WTC11 (cell line): Measurements from ENCODE around the gene SGCD. TPM values are rescaled to one million over a fixed set of nuclear protein-coding genes. Genes with fewer than 3 reads are reported as not detected.

Experiments used
- ATAC-seq: fragments of 200-7000 bp; cut with Tn5 transposase; 2 replicates; pipeline ENCODE4 v1.10.0; 2021; ENCODE audit warnings: mild to moderate bottlenecking, moderate library complexity
- CTCF ChIA-PET: fragments of 300-600 bp; sonication (Branson Sonifier 250); formaldehyde crosslinking; loops from one replicate; lab custom pipeline; 2021; ENCODE audit warnings: antibody characterized with exemption; lab: Charles Lee
- POLR2A ChIA-PET: fragments of 350-600 bp; sonication (Branson Sonifier 250); formaldehyde crosslinking; loops from one replicate; lab custom pipeline; 2021; ENCODE audit warnings: antibody characterized with exemption; lab: Charles Lee
- DNase-seq: peaks from one replicate; pipeline ENCODE4 v3.0.0; 2021; ENCODE audit warnings: low spot score
- H3K27ac Mint-ChIP-seq: 2 replicates; pipeline ENCODE4 v1.8.0; 2021; ENCODE audit warnings: mixed read lengths
- H3K27me3 Mint-ChIP-seq: 2 replicates; pipeline ENCODE4 v1.8.0; 2021; ENCODE audit warnings: low read depth, mild to moderate bottlenecking, moderate library complexity, mixed read lengths
- H3K36me3 Mint-ChIP-seq: 2 replicates; pipeline ENCODE4 v1.8.0; 2021; ENCODE audit warnings: mixed read lengths
- H3K4me1 Mint-ChIP-seq: 2 replicates; pipeline ENCODE4 v1.8.0; 2022; ENCODE audit warnings: mixed read lengths
- H3K4me3 Mint-ChIP-seq: 2 replicates; pipeline ENCODE4 v1.8.0; 2021; ENCODE audit warnings: mild to moderate bottlenecking, moderate library complexity, mixed read lengths
- H3K9me3 Mint-ChIP-seq: 2 replicates; pipeline ENCODE4 v1.8.0; 2021; ENCODE audit warnings: mixed read lengths
- ATF2 ChIP-seq: sonication (generic); formaldehyde crosslinking; IDR thresholded peaks from 2 replicates; pipeline ENCODE4 v1.8.1; 2022; ENCODE audit warnings: low read depth, missing genetic modification reagents, borderline replicate concordance
- ATF6 ChIP-seq: sonication (generic); formaldehyde crosslinking; IDR thresholded peaks from 2 replicates; pipeline ENCODE4 v1.8.1; 2023; ENCODE audit warnings: mild to moderate bottlenecking, missing genetic modification reagents
- CBFB ChIP-seq: sonication (generic); formaldehyde crosslinking; IDR thresholded peaks from 2 replicates; pipeline ENCODE4 v1.8.1; 2022; ENCODE audit warnings: mild to moderate bottlenecking, low read depth, missing genetic modification reagents
- CREB1 ChIP-seq: sonication (generic); formaldehyde crosslinking; IDR thresholded peaks from 2 replicates; pipeline ENCODE4 v1.8.0; 2023; ENCODE audit warnings: mild to moderate bottlenecking, missing genetic modification reagents
- CTCF ChIP-seq: fragments of 200-600 bp; IDR thresholded peaks from 2 replicates; pipeline ENCODE4 v1.8.0; 2022; ENCODE audit warnings: antibody characterized with exemption
- ELF4 ChIP-seq: sonication (generic); formaldehyde crosslinking; IDR thresholded peaks from 2 replicates; pipeline ENCODE4 v1.8.1; 2022; ENCODE audit warnings: low read depth, mild to moderate bottlenecking, moderate library complexity, missing genetic modification reagents
- FOXJ3 ChIP-seq: sonication (generic); formaldehyde crosslinking; IDR thresholded peaks from 2 replicates; pipeline ENCODE4 v1.9.0; 2021; ENCODE audit warnings: missing genetic modification reagents, mild to moderate bottlenecking, borderline replicate concordance
- GABPB1 ChIP-seq: sonication (generic); formaldehyde crosslinking; IDR thresholded peaks from 2 replicates; pipeline ENCODE4 v1.8.1; 2023; ENCODE audit warnings: mild to moderate bottlenecking, missing genetic modification reagents
- GRHL2 ChIP-seq: fragments of 250-450 bp; sonication (Bioruptor Pico); IDR thresholded peaks from 2 replicates; pipeline ENCODE4 v1.8.0; 2022; ENCODE audit warnings: mild to moderate bottlenecking, moderate library complexity; ENCODE audit not compliant: insufficient replicate concordance, severe bottlenecking
- JAZF1 ChIP-seq: fragments of 250-450 bp; sonication (Bioruptor Pico); IDR thresholded peaks from 2 replicates; pipeline ENCODE4 v1.9.0; 2021; ENCODE audit warnings: moderate library complexity, mild to moderate bottlenecking, inconsistent platforms
- KAT7 ChIP-seq: sonication (generic); formaldehyde crosslinking; IDR thresholded peaks from 2 replicates; pipeline ENCODE4 v1.8.1; 2023; ENCODE audit warnings: missing genetic modification reagents, mild to moderate bottlenecking, borderline replicate concordance
- MLX ChIP-seq: sonication (generic); formaldehyde crosslinking; IDR thresholded peaks from 2 replicates; pipeline ENCODE4 v1.8.1; 2023; ENCODE audit warnings: mild to moderate bottlenecking, missing genetic modification reagents, moderate library complexity
- PRRX2 ChIP-seq: fragments of 250-450 bp; sonication (Bioruptor Pico); IDR thresholded peaks from 2 replicates; pipeline ENCODE4 v1.8.0; 2021; ENCODE audit warnings: mild to moderate bottlenecking
- SP1 ChIP-seq: sonication (generic); formaldehyde crosslinking; conservative IDR thresholded peaks from 2 replicates; pipeline ENCODE4 v1.8.1; 2022; ENCODE audit warnings: missing genetic modification reagents
- TP53 ChIP-seq: sonication (generic); formaldehyde crosslinking; IDR thresholded peaks from 2 replicates; pipeline ENCODE4 v1.8.1; 2023; ENCODE audit warnings: mild to moderate bottlenecking, missing genetic modification reagents
- USF2 ChIP-seq: sonication (generic); formaldehyde crosslinking; IDR thresholded peaks from 2 replicates; pipeline ENCODE4 v1.8.1; 2023; ENCODE audit warnings: mild to moderate bottlenecking, missing genetic modification reagents, moderate library complexity
- ZNF121 ChIP-seq: sonication (generic); formaldehyde crosslinking; IDR thresholded peaks from 2 replicates; pipeline ENCODE4 v1.8.0; 2023; ENCODE audit warnings: missing genetic modification reagents
- ZNF219 ChIP-seq: sonication (generic); formaldehyde crosslinking; IDR thresholded peaks from 2 replicates; pipeline ENCODE4 v1.8.0; 2023; ENCODE audit warnings: missing genetic modification reagents, mild to moderate bottlenecking, borderline replicate concordance
- ZNF396 ChIP-seq: fragments of 250-450 bp; sonication (Bioruptor Pico); IDR thresholded peaks from 2 replicates; pipeline ENCODE4 v1.8.0; 2021; ENCODE audit warnings: mild to moderate bottlenecking, moderate library complexity, borderline replicate concordance
- ZNF512 ChIP-seq: sonication (generic); formaldehyde crosslinking; IDR thresholded peaks from 2 replicates; pipeline ENCODE4 v1.8.1; 2022; ENCODE audit warnings: missing genetic modification reagents, borderline replicate concordance
- total RNA-seq: library from RNA; stranded (reverse); gene quantifications from 3 replicates; pipeline ENCODE4 v1.2.3, GENCODE V29; 2021

SGCD gene
- total RNA-seq, 1 experiment from 2014 or later = 0.33 TPM

- no peak for TF ChIP-seq ATF2 (CRISPR knock-in tag)
Observed at GRCh38 chr5:156354571-156354970, 27.6 kb downstream of the SGCD start (continued).

GRCh38 chr5:156356238-156356637, 29.3 kb downstream of the SGCD start:
- no peaks in the 10 kb centered on the region for H3K4me1 Mint-ChIP-seq
- ChIA-PET CTCF (no interaction called here), POLR2A (no interaction called here)
- H3K27ac Mint-ChIP-seq = no peak overlapping the region
- DNase-seq (no peak), ATAC-seq (no peak)
- TF ChIP-seq CREB1 (CRISPR knock-in tag) = no peak
- TF ChIP-seq PRRX2 = no peak
- TF ChIP-seq ZNF396 (CRISPR knock-in tag) = no peak
- no peak for TF ChIP-seq SP1
- TF ChIP-seq CBFB = no peak
- TF ChIP-seq GABPB1 = no peak
- TF ChIP-seq ZNF512 = no peak
- no peak for TF ChIP-seq ZNF219 (CRISPR knock-in tag)
- H3K4me3 Mint-ChIP-seq = no peak overlapping the region
- 0 out of 2 replicates have a peak, but pooled peaks cover 4% of the 10 kb centered on the region for H3K9me3 Mint-ChIP-seq
- no peaks in the 10 kb centered on the region for H3K27me3 Mint-ChIP-seq
- no peaks in the 10 kb centered on the region for H3K36me3 Mint-ChIP-seq

- no peaks in the 10 kb centered on the region for H3K27me3 Mint-ChIP-seq
- H3K36me3 Mint-ChIP-seq = no peaks in the 10 kb centered on the region
- ATAC-seq = no peak
- no peak for TF ChIP-seq KAT7 (CRISPR knock-in tag)
- TF ChIP-seq JAZF1 (CRISPR knock-in tag) = no peak
- TF ChIP-seq USF2 (CRISPR knock-in tag) = no peak
- TF ChIP-seq PRRX2 = no peak
- TF ChIP-seq MLX = no peak
- TF ChIP-seq TP53 (CRISPR knock-in tag) = no peak
- TF ChIP-seq ATF6 (CRISPR knock-in tag) = no peak
- TF ChIP-seq CTCF = no peak
- no peak for TF ChIP-seq FOXJ3 (CRISPR knock-in tag)
- no peak for TF ChIP-seq GRHL2 (CRISPR knock-in tag)
- TF ChIP-seq ELF4 (CRISPR knock-in tag) = no peak
- TF ChIP-seq ZNF121 (CRISPR knock-in tag) = no peak
- TF ChIP-seq, all 79 proteins: peak for 0
- H3K9me3 Mint-ChIP-seq = 0 out of 2 replicates have a peak, but pooled peaks cover 4% of the 10 kb centered on the region
- no peak for DNase-seq
- no peak overlapping the region for H3K27ac Mint-ChIP-seq
- no peak overlapping the region for H3K4me3 Mint-ChIP-seq
- ChIA-PET CTCF (no interaction called here), POLR2A (no interaction called here)
- H3K4me1 Mint-ChIP-seq = no peaks in the 10 kb centered on the region
Observed at GRCh38 chr5:156359476-156359875, 32.5 kb downstream of the SGCD start.
